B cell (primary cell): Measurements from ENCODE around the gene NAV2.

Source experiments
- EZH2 ChIP-seq: IDR thresholded peaks from 2 replicates; pipeline ENCODE4 v1.6.1; 2012; ENCODE audit warnings: borderline replicate concordance, low read depth, mild to moderate bottlenecking, moderate library complexity, low read length; ENCODE audit not compliant: insufficient read depth, poor library complexity, severe bottlenecking
- TF ChIP-seq, protein P1 (sequence below): fragments of 200-600 bp; IDR thresholded peaks from one replicate; pipeline ENCODE4 v1.8.0; 2022; ENCODE audit warnings: antibody characterized with exemption, mild to moderate bottlenecking

DNA sequence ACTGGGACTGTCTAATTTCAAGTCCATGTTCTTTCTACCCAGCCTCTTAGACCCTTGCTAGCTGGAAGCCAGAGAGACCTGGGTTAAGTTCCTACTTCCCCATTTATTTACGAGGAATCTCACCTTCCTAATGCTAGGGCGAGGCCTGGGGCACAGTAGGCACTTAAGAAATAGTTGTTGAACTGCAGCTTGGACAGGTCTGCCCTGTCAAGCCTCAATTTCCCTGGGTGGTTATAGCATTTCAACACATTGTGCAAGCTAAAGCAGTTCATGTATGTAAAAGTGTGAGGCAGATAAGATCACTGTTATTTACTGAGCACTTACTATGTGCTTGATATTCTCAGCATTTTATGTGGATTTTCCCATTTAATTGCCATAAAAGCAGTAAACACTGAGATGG lies 12.1 kb downstream of the NAV2 start:
- TF ChIP-seq EZH2, result no peak
- TF ChIP-seq, protein P1, sequence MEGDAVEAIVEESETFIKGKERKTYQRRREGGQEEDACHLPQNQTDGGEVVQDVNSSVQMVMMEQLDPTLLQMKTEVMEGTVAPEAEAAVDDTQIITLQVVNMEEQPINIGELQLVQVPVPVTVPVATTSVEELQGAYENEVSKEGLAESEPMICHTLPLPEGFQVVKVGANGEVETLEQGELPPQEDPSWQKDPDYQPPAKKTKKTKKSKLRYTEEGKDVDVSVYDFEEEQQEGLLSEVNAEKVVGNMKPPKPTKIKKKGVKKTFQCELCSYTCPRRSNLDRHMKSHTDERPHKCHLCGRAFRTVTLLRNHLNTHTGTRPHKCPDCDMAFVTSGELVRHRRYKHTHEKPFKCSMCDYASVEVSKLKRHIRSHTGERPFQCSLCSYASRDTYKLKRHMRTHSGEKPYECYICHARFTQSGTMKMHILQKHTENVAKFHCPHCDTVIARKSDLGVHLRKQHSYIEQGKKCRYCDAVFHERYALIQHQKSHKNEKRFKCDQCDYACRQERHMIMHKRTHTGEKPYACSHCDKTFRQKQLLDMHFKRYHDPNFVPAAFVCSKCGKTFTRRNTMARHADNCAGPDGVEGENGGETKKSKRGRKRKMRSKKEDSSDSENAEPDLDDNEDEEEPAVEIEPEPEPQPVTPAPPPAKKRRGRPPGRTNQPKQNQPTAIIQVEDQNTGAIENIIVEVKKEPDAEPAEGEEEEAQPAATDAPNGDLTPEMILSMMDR, result no peak
